GM21529 (cell line): Measurements from ENCODE around the gene ARHGAP35.
A peak's percentile ranks its signal among the peaks of the same experiment; 100 is the strongest.
"Not testable (repeated sequence)": the region's sequence is repeated elsewhere in the genome, so short reads cannot be mapped to it uniquely, and the experiment has no call there.

Experiments used
- ATAC-seq: cut with Tn5 transposase; IDR thresholded peaks from one replicate; pipeline ENCODE4 v1.9.1; 2021; ENCODE audit not compliant: unreplicated experiment

The ARHGAP35 gene

DNA sequence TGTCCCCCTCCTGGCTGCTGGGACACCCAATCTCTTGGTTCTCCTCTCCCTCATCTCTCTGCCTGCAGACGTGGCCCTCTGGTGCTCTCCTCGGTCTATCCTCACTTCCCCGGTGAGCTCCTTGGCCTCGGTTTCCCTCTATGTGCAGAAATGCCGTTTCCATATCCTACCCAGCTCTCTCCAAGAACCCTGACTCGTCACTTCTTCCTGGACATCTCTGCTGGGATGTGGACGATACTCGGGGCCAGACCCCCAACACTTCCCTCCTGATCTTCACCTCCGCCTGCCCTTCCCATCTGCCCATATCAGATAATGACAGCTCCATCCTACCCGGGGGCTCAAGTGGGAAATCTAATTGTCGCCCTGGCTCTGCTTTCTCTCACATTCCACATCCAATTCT is 18.0 kb upstream of the ARHGAP35 start:
- ATAC-seq: no peak

DNA sequence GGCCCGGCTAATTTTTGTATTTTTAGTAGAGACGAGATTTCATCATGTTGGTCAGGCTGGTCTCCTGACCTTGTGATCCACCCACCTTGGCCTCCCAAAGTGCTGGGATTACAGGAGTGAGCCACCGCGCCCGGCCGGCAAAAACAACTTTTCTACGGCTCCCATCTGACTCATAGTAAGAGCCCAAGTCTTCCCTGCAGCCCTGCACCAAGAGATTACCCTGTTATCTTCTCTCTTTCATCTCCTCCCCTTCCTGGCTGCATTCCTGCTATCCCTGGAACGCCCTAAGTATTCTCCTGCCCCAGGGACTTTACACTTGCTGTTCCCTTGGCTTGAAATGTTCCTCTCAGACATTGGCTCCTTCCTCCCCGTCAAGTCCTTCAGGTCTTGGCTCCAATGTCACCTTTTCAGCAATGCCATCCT is 16.7 kb upstream of the ARHGAP35 start:
- no peak for ATAC-seq

DNA sequence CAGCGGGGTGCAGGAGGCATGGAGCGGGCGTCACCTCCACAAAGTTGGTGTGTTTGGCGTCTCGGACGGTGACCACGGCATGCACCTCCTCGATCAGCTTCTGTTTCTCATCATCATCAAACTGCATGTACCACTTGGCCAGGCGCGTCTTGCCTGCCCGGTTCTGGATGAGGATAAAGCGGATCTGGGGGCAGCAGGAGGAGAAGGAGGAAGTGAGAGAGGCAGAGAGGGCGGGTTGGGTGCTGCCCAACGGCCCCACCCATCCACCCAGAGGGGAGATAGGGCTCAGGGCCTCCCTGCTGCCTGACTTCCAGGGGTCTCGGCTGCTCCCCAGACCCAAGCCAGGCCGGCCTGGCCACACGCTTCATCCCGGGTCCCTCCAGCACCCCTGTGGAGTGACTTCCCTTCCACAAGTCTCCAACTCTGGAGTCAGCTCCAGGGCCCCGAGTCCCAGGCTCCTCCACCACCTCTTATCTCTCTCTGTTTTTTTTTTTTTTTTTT is 14.8 kb upstream of the ARHGAP35 start:
- ATAC-seq: no peak

DNA sequence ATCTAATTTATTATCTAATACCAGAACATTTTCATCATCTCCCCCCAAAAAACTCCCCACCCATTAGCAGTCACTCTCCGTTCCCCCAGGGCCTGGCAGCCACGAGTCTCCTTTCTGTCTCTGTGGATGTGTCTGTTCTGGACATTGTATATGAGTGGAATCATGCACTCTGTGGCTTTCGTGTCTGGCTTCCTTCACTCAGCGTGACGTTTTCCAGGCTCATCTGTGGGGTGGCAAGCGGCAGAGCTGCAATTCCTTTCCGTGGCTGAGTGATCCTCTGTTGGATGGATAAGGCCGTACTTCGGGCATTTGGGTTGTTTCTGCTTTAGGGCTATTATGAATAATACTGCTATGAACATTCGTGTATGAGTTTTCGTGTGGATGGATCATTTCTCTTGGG is 13.3 kb upstream of the ARHGAP35 start:
- no peak for ATAC-seq

DNA sequence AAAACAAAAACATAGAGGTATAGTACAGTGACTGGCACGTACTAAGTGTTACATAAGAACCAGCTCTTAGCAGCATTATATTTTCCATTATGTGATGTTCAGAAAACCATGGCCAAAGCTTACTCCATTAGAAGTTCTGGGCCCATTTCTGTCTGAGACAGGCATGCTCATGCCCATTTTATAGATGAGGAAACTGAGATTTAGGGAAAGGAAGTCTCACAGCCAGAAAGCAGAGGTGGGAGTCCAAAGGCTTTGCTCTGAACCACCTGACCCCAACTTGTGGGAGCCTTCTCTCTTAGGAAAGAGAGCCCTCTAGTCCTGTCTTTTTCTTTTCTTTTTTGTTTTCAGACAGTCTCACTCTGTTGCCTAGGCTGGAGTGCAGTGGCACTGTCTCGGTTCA is 12.4 kb upstream of the ARHGAP35 start:
- ATAC-seq: no peak

GRCh38 chr19:46849610-46850009 is 11.2 kb upstream of the ARHGAP35 start:
- no peak for ATAC-seq

GRCh38 chr19:46850228-46851203 is 10.3 kb upstream of the ARHGAP35 start, which contains the start of gene AP2S1:
AP2S1 (minus strand) TSS chr19:46850846; CDS start chr19:46850766, 80 bp downstream.
- peak; percentile 90 for ATAC-seq

DNA sequence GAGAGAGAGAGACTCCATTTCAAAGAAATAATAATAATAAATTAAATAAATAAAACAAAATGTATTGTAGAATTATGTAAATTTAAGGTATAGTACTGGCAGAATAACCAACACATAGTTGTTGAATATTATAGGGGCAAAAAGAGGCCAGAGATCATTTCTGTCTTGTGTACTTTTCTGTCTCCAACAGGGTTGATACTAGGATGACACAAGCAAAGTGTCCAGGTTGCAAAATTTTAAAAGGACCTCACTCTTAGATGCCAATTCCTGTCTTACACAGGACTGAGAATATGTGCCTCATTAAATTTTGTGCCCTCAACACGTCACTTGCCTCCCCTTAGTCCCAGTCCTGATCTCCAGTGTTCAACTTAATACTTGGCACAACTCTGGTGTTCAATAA is 8.0 kb upstream of the ARHGAP35 start:
- no peak for ATAC-seq

GRCh38 chr19:46854698-46855097 is 6.1 kb upstream of the ARHGAP35 start:
- ATAC-seq: not testable (repeated sequence)

- ATAC-seq: no peak
Measured at GRCh38 chr19:46856062-46857022, 4.5 kb upstream of the ARHGAP35 start.

- ATAC-seq: no peak
Measured at GRCh38 chr19:46859637-46860124, 1.1 kb upstream of the ARHGAP35 start.

GRCh38 chr19:46860125-46860845 is 512 bp upstream of the ARHGAP35 start:
- peak; percentile 61 for ATAC-seq

- ATAC-seq: no peak
Measured at GRCh38 chr19:46861691-46862502, 1.1 kb downstream of the ARHGAP35 start.

GRCh38 chr19:46862503-46862834 is 1.7 kb downstream of the ARHGAP35 start:
- no peak for ATAC-seq

DNA sequence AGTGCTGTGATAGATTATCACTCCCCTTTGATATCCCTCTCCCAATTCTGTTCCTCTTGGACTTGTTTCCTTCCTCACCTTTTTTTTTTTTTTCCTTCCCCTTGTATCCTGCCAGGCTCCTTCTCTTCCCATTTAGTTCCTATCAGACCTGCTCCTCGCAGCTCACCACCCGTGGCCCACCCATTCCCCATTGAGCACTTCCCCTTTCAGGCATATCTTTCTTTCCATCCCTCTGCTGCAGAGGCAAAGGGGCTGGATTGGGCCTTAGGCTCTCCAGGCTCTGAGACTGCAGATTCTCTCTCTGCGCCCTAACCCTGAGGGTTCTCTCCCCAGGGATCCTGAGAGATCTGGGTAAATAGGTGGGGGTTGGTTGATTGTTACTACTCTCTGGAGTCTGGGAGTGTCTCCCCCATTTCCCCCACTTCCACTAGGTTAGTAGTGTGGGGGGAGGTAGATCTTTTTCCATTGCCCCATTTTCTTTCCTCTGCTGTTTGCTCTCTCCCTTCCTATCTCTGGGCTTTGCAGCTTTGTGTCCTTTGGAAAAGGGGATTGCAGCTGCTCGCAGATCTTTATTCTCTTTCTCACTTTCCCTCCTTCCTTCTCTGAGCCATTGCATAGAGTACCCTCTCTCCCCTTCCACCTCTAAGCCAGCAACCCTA is 2.3 kb downstream of the ARHGAP35 start:
- ATAC-seq: no peak

DNA sequence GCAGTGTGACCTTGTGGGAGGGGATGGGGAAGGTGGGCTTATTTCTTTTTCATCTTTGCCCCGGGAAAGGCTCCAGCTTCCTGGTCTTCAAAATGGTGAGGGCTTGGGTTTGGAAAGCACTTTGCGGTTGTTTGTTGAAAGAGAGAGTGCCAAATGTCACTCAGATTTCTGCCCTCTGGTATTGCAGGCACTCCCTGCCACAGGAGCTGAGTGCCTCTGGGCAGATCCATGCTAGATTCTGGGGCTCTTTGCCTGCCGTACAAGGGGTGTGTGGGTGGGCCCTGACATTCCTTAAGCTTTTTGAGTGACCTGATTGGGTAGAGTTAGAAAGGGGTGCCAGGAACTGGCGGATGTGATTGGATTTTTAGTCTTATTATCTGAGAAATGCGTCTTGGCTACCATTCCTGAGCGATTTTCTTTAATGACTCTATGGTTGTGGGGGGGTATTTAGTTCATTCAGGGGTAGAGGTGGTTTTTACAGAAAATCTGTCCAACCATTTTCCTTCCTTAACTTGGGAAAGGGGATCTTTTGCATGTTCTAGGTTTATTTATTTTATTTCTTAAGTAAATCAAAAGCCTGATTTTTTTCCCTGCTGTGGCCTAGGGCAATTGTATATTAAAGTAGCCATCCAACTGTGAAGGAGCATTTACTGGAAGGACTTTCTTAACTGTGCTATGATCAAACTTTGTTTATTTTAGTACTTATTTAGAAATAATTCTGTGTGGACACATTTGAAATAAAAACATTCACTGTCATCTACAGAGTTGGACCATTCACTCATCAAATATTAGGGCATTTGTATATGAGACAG is 3.2 kb downstream of the ARHGAP35 start:
- ATAC-seq: no peak

DNA sequence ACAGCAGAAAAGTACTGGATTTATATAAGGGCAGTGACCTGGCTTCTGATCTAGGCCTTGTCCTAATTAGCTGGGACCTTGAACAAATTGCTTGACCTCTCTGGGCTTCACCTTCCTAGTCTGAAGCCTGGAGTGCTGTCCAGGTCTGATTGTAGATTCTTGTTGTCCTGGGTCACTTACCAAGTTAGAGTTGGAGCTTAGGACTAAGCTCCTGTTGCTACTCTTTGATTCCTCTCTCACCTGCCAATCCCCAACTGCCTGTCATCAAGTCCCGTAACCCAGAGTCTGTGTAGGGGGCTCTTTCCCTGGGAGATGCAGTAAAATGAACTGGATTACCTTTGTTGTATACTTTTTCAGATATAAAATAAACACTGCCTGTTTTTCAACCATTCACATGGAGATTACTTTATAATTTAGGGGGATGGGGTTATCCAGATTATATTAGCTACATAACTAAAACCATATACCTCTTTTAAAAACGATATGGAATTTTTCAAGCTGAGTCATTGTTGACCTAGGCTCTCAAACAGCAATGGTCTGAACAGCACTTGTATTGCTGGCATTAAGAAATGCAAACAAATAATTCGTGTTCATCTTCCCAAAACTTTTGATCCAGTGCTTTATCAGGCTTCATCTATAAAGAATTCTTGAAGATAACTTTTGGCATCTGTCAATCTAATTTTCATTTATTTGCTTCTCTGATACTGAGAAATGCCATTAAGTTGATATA is 5.8 kb downstream of the ARHGAP35 start:
- no peak for ATAC-seq

- ATAC-seq: no peak
Measured at GRCh38 chr19:46867170-46867569, 6.4 kb downstream of the ARHGAP35 start.
